ENCODE results near the gene FKBP7. TPM values are rescaled to one million over a fixed set of nuclear protein-coding genes. Genes with fewer than 3 reads are reported as not detected.

The FKBP7 gene
- total RNA-seq, 1 donor from 2014 or later: 2.4 TPM

- intact Hi-C loops (cut with micrococcal nuclease): no loop called here
These were observed 17.6 kb upstream of the FKBP7 start for GRCh38 chr2:178496049-178496448.

- intact Hi-C loops (cut with micrococcal nuclease): no loop called here
These were observed 13.2 kb upstream of the FKBP7 start for GRCh38 chr2:178491612-178492011.

GRCh38 chr2:178485356-178485755 lies 7.0 kb upstream of the FKBP7 start:
- intact Hi-C loops (cut with micrococcal nuclease): no loop called here

- intact Hi-C loops (cut with micrococcal nuclease): no loop called here
These were observed 6.0 kb upstream of the FKBP7 start for GRCh38 chr2:178484245-178485041.

GRCh38 chr2:178482437-178482836 lies 4.0 kb upstream of the FKBP7 start:
- intact Hi-C loops (cut with micrococcal nuclease): no loop called here

GRCh38 chr2:178480227-178481181 lies 2.1 kb upstream of the FKBP7 start, which contains the start of gene PLEKHA3:
Gene PLEKHA3 (plus strand): TSS chr2:178480457. CDS start chr2:178480870, 413 bp downstream.
- intact Hi-C loops (cut with micrococcal nuclease): loop anchor here (2.0 kb wide), 1 partner anchor 26 kb away; no protein-coding TSS in a partner anchor

GRCh38 chr2:178479758-178480226 lies 1.4 kb upstream of the FKBP7 start:
- intact Hi-C loops (cut with micrococcal nuclease): loop anchor here (2.0 to 10.0 kb wide), 8 partner anchors 27 to 1527 kb away; partner anchors contain the start of genes CWC22, OSBPL6 and SESTD1

- intact Hi-C loops (cut with micrococcal nuclease): loop anchor here (2.0 to 10.0 kb wide), 7 partner anchors 52 to 1528 kb away; partner anchors contain the start of genes CWC22, OSBPL6 and SESTD1
These were observed 846 bp upstream of the FKBP7 start for GRCh38 chr2:178479275-178479616.

GRCh38 chr2:178478130-178478438 lies 316 bp downstream of the FKBP7 start:
- intact Hi-C loops (cut with micrococcal nuclease): loop anchor here (1.0 to 10.0 kb wide), 12 partner anchors 27 to 1529 kb away; partner anchors contain the start of genes CWC22, OSBPL6, PJVK and PRKRA

GRCh38 chr2:178477443-178478129 lies 814 bp downstream of the FKBP7 start:
- intact Hi-C loops (cut with micrococcal nuclease): loop anchor here (1.0 to 10.0 kb wide), 12 partner anchors 26 to 1529 kb away; partner anchors contain the start of genes CWC22, OSBPL6, PJVK and PRKRA

GRCh38 chr2:178476477-178476876 lies 1.9 kb downstream of the FKBP7 start:
- intact Hi-C loops (cut with micrococcal nuclease): loop anchor here (10.0 kb wide), 1 partner anchor 788 kb away; the partner anchor contains the start of gene SESTD1

GRCh38 chr2:178474560-178474959 lies 3.8 kb downstream of the FKBP7 start:
- intact Hi-C loops (cut with micrococcal nuclease): loop anchor here (10.0 kb wide), 1 partner anchor 790 kb away; the partner anchor contains the start of gene SESTD1

GRCh38 chr2:178473931-178474330 lies 4.5 kb downstream of the FKBP7 start:
- intact Hi-C loops (cut with micrococcal nuclease): loop anchor here (10.0 kb wide), 1 partner anchor 791 kb away; the partner anchor contains the start of gene SESTD1

GRCh38 chr2:178473373-178473772 lies 5.0 kb downstream of the FKBP7 start:
- intact Hi-C loops (cut with micrococcal nuclease): loop anchor here (10.0 kb wide), 1 partner anchor 791 kb away; the partner anchor contains the start of gene SESTD1

- intact Hi-C loops (cut with micrococcal nuclease): loop anchor here (10.0 kb wide), 1 partner anchor 793 kb away; the partner anchor contains the start of gene SESTD1
These were observed 7.1 kb downstream of the FKBP7 start for GRCh38 chr2:178471313-178471712.

- intact Hi-C loops (cut with micrococcal nuclease): no loop called here
These were observed 9.1 kb downstream of the FKBP7 start for GRCh38 chr2:178469219-178469849.

- intact Hi-C loops (cut with micrococcal nuclease): no loop called here
These were observed 21.0 kb downstream of the FKBP7 start for GRCh38 chr2:178457390-178457886.

GRCh38 chr2:178455947-178456346 lies 22.5 kb downstream of the FKBP7 start:
- intact Hi-C loops (cut with micrococcal nuclease): loop anchor here (1.0 kb wide), 1 partner anchor 8 kb away; no protein-coding TSS in a partner anchor

GRCh38 chr2:178452870-178453269 lies 25.5 kb downstream of the FKBP7 start:
- intact Hi-C loops (cut with micrococcal nuclease): no loop called here

- intact Hi-C loops (cut with micrococcal nuclease): no loop called here
These were observed 26.1 kb downstream of the FKBP7 start for GRCh38 chr2:178452334-178452733.
